IPS-20b (cell line): ENCODE data around the gene LHX6.
A peak's percentile ranks its signal among the peaks of the same experiment; 100 is the strongest.

ENCODE experiments used
- H3K27ac ChIP-seq: one replicate; pipeline ENCODE4 v1.5.1; 2013; ENCODE audit warnings: low read length
- H3K27me3 ChIP-seq: 2 replicates; pipeline ENCODE4 v1.6.1; 2013; ENCODE audit warnings: mild to moderate bottlenecking, low read length, inconsistent platforms; ENCODE audit not compliant: insufficient read depth
- H3K36me3 ChIP-seq: 2 replicates; pipeline ENCODE4 v1.6.1; 2013; ENCODE audit warnings: low read depth, mild to moderate bottlenecking, inconsistent platforms, low read length, moderate library complexity; ENCODE audit not compliant: insufficient read depth
- H3K4me1 ChIP-seq: 2 replicates; pipeline ENCODE4 v1.6.1; 2013; ENCODE audit warnings: mild to moderate bottlenecking, control low read depth, inconsistent platforms, low read length, moderate library complexity; ENCODE audit not compliant: insufficient read depth
- H3K4me3 ChIP-seq: 2 replicates; pipeline ENCODE4 v1.5.1; 2013; ENCODE audit warnings: mild to moderate bottlenecking, low read length, inconsistent platforms
- H3K9ac ChIP-seq: 2 replicates; pipeline ENCODE4 v1.6.1; 2013; ENCODE audit warnings: low read depth, mild to moderate bottlenecking, inconsistent platforms, low read length, moderate library complexity
- H3K9me3 ChIP-seq: 2 replicates; pipeline ENCODE4 v1.6.1; 2013; ENCODE audit warnings: mild to moderate bottlenecking, low read depth, low read length, inconsistent platforms; ENCODE audit not compliant: insufficient read depth

Gene LHX6

GRCh38 chr9:122228568-122229484 is at the start of gene LHX6:
Gene LHX6, minus strand, starts transcription at chr9:122228957. Its CDS starts 217 bp downstream, at chr9:122228740.
- Histone ChIP-seq H3K4me3 (peak within 1 kb of the TSS; percentile 45; the same call in 1 of the 2 replicates), H3K27me3 (peaks cover 100% of the 10 kb centered on the region), H3K36me3 (no peaks in the 10 kb centered on the region), H3K4me1 (peaks cover 4% of the 10 kb centered on the region; the same call in 1 of the 2 replicates), H3K27ac (no peak within 1 kb of the TSS), H3K9ac (no peak within 1 kb of the TSS), H3K9me3 (peaks cover 6% of the 10 kb centered on the region; the same call in 1 of the 2 replicates)

- Histone ChIP-seq H3K27ac (no peak overlapping the region), H3K27me3 (no peaks in the 10 kb centered on the region), H3K36me3 (peaks cover 47% of the 10 kb centered on the region), H3K4me1 (peaks cover 3% of the 10 kb centered on the region; the same call in 1 of the 2 replicates), H3K9me3 (peaks cover 11% of the 10 kb centered on the region), H3K4me3 (no peak overlapping the region), H3K9ac (no peak overlapping the region)
Measured at GRCh38 chr9:122277285-122277897, 48.6 kb upstream of the LHX6 start.

GRCh38 chr9:122276096-122276495 is 47.3 kb upstream of the LHX6 start:
- Histone ChIP-seq H3K9ac (no peak overlapping the region), H3K9me3 (peaks cover 11% of the 10 kb centered on the region), H3K4me3 (no peak overlapping the region), H3K27ac (no peak overlapping the region), H3K4me1 (no peaks in the 10 kb centered on the region), H3K36me3 (peaks cover 44% of the 10 kb centered on the region), H3K27me3 (no peaks in the 10 kb centered on the region)

- H3K36me3 ChIP-seq: peaks cover 35% of the 10 kb centered on the region
- H3K4me1 ChIP-seq: no peaks in the 10 kb centered on the region
- no peak overlapping the region for H3K4me3 ChIP-seq
- H3K9me3 ChIP-seq: peaks cover 11% of the 10 kb centered on the region
- H3K9ac ChIP-seq: no peak overlapping the region
- no peaks in the 10 kb centered on the region for H3K27me3 ChIP-seq
- no peak overlapping the region for H3K27ac ChIP-seq
Measured at GRCh38 chr9:122274055-122274454, 45.3 kb upstream of the LHX6 start.

- Histone ChIP-seq H3K4me1 (peaks cover 13% of the 10 kb centered on the region; the same call in 1 of the 2 replicates), H3K4me3 (no peak overlapping the region), H3K36me3 (peaks cover 21% of the 10 kb centered on the region), H3K27ac (no peak overlapping the region), H3K9ac (no peak overlapping the region), H3K27me3 (no peaks in the 10 kb centered on the region), H3K9me3 (no peaks in the 10 kb centered on the region)
Measured at GRCh38 chr9:122268041-122268814, 39.5 kb upstream of the LHX6 start.

GRCh38 chr9:122265149-122265915 is 36.6 kb upstream of the LHX6 start:
- Histone ChIP-seq H3K36me3 (peaks cover 12% of the 10 kb centered on the region), H3K9me3 (no peaks in the 10 kb centered on the region), H3K4me3 (peak overlapping the region; percentile 99), H3K9ac (peak overlapping the region; percentile 93), H3K27ac (peak overlapping the region; percentile 72), H3K4me1 (peaks cover 13% of the 10 kb centered on the region; the same call in 1 of the 2 replicates), H3K27me3 (no peaks in the 10 kb centered on the region)

- peaks cover 17% of the 10 kb centered on the region for H3K36me3 ChIP-seq
- peak within 1 kb of the TSS; percentile 72 for H3K27ac ChIP-seq
- peaks cover 13% of the 10 kb centered on the region; the same call in 1 of the 2 replicates for H3K4me1 ChIP-seq
- H3K9me3 ChIP-seq: no peaks in the 10 kb centered on the region
- H3K9ac ChIP-seq: peak within 1 kb of the TSS; percentile 93
- peak within 1 kb of the TSS; percentile 99 for H3K4me3 ChIP-seq
- no peaks in the 10 kb centered on the region for H3K27me3 ChIP-seq
Measured at GRCh38 chr9:122264360-122265148, 35.8 kb upstream of the LHX6 start, which contains the start of the genes MRRF and RBM18. Gene MRRF, plus strand, starts transcription at chr9:122264882. Its CDS starts 6,010 bp downstream, at chr9:122270892. Gene RBM18, minus strand, starts transcription at chr9:122264840. Its CDS starts 3,348 bp downstream, at chr9:122261492.

- H3K4me3 ChIP-seq: peak overlapping the region; percentile 99
- peak overlapping the region; percentile 72 for H3K27ac ChIP-seq
- H3K9me3 ChIP-seq: no peaks in the 10 kb centered on the region
- peaks cover 13% of the 10 kb centered on the region; the same call in 1 of the 2 replicates for H3K4me1 ChIP-seq
- peak overlapping the region; percentile 93 for H3K9ac ChIP-seq
- no peaks in the 10 kb centered on the region for H3K27me3 ChIP-seq
- peaks cover 25% of the 10 kb centered on the region for H3K36me3 ChIP-seq
Measured at GRCh38 chr9:122263699-122264349, 35.1 kb upstream of the LHX6 start.

- Histone ChIP-seq H3K4me1 (peaks cover 13% of the 10 kb centered on the region; the same call in 1 of the 2 replicates), H3K27ac (no peak overlapping the region), H3K4me3 (no peak overlapping the region), H3K9ac (no peak overlapping the region), H3K36me3 (peaks cover 34% of the 10 kb centered on the region), H3K9me3 (no peaks in the 10 kb centered on the region), H3K27me3 (no peaks in the 10 kb centered on the region)
Measured at GRCh38 chr9:122262073-122262472, 33.3 kb upstream of the LHX6 start.

GRCh38 chr9:122261469-122261881 is 32.7 kb upstream of the LHX6 start:
- Histone ChIP-seq H3K4me1 (peaks cover 14% of the 10 kb centered on the region; the same call in 1 of the 2 replicates), H3K27me3 (no peaks in the 10 kb centered on the region), H3K27ac (no peak overlapping the region), H3K4me3 (no peak overlapping the region), H3K9ac (no peak overlapping the region), H3K36me3 (peaks cover 34% of the 10 kb centered on the region), H3K9me3 (no peaks in the 10 kb centered on the region)
